ENCODE data around the gene C9orf50.
A peak's percentile ranks its signal among the peaks of the same experiment; 100 is the strongest.

Gene C9orf50

DNA sequence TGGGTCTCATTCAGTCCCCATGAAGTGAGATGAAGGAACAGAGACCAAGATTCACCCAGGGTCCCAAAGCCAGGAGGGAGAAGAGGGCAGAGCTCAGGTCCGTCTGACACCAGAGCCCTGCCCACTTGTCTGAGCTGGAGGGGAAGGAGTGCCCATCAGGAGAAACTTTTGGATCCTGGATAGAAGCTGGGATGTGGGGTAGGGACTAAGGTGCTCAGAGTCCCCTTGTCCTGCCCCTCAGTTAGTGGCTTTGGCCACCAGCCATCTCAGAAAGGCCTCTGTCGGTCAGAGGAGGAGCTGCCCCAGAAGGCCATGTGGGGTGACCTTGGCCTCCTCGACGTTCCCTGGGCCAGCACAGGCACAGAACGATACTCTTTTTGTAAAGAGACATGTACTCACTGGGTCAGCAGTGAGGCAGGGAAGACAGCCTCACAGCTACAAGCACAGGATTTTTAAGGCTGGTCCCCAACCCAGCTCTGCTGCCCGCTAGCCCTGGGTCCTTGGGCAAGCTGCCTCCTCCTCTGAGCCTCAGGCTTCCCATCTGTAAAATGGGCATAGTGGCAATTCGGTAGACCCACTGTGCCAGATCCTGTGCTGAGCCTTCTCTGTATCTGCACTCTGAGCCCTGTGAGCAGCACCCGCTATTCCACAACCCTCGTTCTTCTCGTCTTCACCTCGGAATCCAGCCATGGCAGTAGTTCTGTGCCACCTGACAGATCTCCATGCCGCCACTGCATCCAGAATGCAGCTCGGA, 49.4 kb downstream of the C9orf50 start:
- TF ChIP-seq CTCF (IDR thresholded peaks at IDR 0.05; ENCODE audit: extremely low read depth, missing control alignments) = no peak
- no peak for DNase-seq (ENCODE audit: low spot score)

- TF ChIP-seq CTCF (IDR thresholded peaks at IDR 0.05; ENCODE audit: extremely low read depth, missing control alignments) = no peak
- DNase-seq (ENCODE audit: low spot score) = no peak
These were observed 50.2 kb downstream of the C9orf50 start for GRCh38 chr9:129570450-129571297.

DNA sequence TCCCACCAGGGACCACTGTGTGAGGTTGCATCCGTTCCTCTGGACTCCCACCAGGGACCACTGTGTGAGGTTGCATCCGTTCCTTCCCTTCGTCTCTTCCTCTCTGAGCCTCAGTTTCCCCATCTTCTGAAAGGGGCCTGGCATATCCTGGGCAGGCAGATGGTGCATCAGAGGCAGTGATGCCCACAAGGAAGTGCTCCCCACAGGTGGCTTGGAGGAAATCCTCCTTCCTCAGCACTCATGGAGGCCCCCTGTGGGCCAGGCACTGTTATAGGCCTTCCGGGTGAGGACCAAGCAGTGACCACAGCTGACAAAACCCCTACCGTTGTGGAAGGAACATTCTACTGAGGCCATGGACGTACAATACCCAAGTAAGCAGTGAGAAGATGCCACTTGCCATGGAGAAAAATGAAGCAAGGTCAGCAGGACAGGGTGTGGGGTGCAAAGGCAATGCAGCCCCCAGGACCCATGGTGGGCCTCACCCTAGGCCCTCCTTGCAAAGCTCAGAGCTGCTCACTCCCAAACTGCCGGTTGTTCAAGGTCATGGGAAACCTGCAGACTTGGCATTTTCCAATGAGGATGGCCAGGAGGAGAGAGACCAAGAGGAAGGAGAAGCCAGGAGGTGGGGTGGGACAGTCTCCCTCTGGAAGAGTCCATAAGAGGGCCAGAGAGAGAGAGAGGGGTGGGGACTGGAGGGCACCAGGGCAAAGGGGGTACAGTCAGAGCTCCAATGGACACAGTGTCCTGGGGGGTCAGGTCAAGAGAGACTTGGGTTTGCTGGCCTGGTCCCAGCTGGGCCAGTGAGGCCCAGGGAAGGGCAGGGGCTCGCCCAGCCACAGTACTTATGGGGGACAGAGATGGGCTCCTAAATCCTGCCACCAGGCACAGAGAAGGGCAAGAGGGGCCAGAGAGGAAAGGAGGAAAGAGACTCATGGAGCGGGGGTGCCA, 51.1 kb downstream of the C9orf50 start:
- peak; percentile 70 for DNase-seq (ENCODE audit: low spot score)
- peak; percentile 54 for TF ChIP-seq CTCF (IDR thresholded peaks at IDR 0.05; ENCODE audit: extremely low read depth, missing control alignments)

DNA sequence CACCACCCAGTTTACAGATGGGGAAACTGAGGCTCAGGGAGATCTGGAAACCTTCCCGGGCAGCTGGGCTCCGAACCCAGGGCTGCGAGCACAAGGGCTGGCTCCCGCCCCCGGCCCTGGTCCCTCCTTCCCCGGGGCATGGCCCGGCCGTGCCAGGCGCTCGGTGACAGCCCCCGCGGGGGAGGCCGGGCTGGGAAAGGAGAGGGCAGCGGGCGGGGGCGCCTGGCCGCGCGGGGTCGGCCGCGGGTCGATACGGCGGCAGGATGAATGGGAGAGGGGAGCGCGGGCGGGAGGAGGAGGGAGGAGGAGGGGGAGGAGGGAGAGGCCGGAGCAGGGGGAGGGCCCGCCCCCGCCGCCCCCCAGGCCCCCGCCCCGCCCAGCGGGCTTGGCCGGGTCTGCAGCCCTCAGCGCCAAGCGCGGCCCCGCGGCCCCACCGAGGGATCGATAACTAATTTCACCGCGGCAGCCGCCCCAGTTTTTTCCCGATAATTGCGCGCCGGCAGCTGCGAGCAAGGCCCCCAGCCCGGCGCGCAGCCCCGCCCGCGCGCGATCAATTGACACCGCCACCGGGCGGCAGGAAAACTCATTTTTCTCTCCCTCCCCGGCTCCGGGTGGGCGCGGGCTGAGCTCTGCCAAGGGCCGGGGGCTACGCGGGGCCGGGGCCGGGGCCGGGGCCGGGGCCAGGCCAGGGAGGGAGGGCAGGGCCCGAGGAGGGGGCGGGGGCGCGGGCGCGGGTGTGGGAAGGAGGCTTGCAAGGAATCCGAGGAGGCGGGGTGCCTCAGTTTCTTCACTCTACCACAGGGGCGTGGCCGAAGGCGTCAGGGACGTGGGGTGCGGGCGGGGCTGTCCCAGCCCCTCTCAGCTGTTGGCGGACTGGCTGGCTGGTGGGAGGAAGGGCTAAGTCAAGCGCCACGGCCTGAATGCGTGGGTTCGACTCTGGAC, 52.1 kb downstream of the C9orf50 start:
- TF ChIP-seq CTCF (IDR thresholded peaks at IDR 0.05; ENCODE audit: extremely low read depth, missing control alignments) = no peak
- peak; percentile 69 for DNase-seq (ENCODE audit: low spot score)

DNA sequence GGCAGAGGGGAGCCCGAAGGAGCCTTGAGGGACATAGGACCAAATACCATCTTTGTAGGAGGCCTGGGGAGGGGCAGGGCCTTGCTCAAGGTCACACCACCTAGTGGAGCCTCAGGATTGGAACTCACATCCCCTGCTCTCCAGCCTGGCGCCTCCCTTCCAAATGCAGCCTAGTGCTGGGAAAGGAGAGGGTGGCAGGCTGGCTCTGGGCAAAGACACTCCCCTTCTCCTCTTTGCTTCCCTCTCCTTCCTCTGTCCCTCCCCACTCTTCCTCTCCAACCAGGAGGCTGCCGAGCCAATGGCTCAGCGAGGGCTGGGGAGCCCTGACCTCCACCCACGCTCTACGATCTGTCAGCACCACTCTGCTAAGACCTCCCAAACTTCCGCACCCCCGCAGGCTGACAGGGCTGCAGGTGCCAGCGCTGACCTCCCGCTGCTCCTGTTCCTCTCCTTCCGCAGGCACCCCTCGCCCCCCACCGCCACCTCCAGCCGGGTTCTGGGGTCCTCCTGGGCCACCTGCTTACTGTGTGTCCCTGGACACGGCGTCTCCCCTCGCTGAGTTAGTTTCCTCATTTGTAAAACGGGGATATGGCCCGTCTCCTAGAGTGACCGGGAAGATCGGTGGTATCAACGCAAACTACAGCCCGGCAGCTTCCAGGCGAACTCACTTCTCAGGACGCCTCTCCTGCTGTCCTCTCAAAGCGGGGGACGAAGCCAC, 52.9 kb downstream of the C9orf50 start:
- no peak for TF ChIP-seq CTCF (IDR thresholded peaks at IDR 0.05; ENCODE audit: extremely low read depth, missing control alignments)
- no peak for DNase-seq (ENCODE audit: low spot score)

DNA sequence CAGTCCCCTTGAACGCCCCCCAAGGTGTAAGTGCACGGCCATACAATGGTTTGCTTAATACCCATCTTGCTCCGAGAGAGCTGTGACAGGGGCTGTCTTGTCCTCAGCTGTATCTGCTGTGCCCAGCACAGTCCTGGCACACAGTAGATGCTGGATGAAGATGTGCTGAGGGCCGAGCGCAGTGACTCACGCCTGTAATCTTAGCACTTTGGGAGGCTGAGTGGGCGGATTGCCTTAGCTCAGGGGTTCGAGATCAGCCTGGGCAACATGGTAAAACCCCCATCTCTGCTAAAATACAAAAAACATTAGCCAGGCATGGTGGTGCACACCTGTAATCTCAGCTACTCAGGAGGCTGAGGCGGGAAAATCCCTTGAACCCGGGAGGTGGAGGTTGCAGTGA, 53.6 kb downstream of the C9orf50 start:
- TF ChIP-seq CTCF (IDR thresholded peaks at IDR 0.05; ENCODE audit: extremely low read depth, missing control alignments) = no peak
- DNase-seq (ENCODE audit: low spot score) = no peak
